Measurements from ENCODE around the gene LY6G6D. TPM values are rescaled to one million over a fixed set of nuclear protein-coding genes. Genes with fewer than 3 reads are reported as not detected.

The LY6G6D gene, protein sequence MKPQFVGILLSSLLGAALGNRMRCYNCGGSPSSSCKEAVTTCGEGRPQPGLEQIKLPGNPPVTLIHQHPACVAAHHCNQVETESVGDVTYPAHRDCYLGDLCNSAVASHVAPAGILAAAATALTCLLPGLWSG
- total RNA-seq = not detected in 2 replicates

DNA sequence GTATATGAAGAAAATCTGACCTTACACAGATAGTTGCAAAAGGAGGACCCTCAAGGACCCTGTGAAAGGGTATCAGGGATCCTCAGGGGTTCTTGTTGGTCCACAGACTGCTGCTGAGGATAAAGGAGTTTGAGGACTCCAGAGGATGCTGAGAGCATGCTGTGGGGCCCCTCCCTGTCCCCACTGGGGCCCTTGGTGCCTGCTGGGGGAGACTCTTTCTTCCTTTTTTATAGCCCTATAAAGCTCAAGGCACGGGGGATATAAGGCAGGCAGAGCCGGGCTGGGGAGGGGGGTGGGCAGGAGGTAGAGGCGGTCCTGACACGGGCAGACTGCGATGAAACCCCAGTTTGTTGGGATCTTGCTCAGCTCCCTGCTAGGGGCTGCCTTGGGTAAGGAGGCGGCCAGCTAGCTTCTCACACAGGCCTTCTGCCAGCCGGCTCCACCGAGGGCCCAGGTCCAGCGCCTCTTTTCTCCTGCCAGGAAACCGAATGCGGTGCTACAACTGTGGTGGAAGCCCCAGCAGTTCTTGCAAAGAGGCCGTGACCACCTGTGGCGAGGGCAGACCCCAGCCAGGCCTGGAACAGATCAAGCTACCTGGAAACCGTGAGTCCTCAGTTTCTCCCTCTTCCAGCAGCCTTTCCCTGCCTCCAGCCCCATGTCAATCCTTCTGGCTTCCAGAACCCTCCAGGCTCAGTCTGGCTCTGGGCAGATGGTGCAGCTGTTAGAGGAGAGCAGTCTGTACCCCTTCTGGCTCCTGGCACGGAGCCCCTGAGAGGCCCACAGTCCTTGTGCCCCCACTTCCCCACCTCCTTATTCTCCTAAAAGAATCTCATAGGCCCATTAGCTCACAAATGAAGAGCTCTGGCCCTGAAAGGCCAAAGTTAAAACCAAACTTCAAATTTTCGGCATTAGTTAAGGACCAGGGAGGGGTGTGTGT is at the start of gene LY6G6D:
Gene LY6G6D, plus strand, starts transcription at position 327 of the 937 bp plus-strand sequence. Its CDS starts 8 bp downstream, at position 335.
- ATAC-seq (ENCODE audit: low read depth) = no peak
- H3K4me3 Mint-ChIP-seq = no peak within 1 kb of the TSS
- no peak for DNase-seq
- no peaks in the 10 kb centered on the region for H3K36me3 Mint-ChIP-seq (ENCODE audit: low read depth)
- no peaks in the 10 kb centered on the region for H3K9me3 Mint-ChIP-seq
- TF ChIP-seq, protein P1, sequence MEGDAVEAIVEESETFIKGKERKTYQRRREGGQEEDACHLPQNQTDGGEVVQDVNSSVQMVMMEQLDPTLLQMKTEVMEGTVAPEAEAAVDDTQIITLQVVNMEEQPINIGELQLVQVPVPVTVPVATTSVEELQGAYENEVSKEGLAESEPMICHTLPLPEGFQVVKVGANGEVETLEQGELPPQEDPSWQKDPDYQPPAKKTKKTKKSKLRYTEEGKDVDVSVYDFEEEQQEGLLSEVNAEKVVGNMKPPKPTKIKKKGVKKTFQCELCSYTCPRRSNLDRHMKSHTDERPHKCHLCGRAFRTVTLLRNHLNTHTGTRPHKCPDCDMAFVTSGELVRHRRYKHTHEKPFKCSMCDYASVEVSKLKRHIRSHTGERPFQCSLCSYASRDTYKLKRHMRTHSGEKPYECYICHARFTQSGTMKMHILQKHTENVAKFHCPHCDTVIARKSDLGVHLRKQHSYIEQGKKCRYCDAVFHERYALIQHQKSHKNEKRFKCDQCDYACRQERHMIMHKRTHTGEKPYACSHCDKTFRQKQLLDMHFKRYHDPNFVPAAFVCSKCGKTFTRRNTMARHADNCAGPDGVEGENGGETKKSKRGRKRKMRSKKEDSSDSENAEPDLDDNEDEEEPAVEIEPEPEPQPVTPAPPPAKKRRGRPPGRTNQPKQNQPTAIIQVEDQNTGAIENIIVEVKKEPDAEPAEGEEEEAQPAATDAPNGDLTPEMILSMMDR (IDR thresholded peaks at IDR 0.05) = no peak
- H3K27me3 Mint-ChIP-seq = no peaks in the 10 kb centered on the region
- H3K27ac Mint-ChIP-seq = no peak within 1 kb of the TSS
- peaks cover 12% of the 10 kb centered on the region for H3K4me1 Mint-ChIP-seq
- ChIA-PET CTCF (no interaction called here), POLR2A (interaction anchor here (0.6 to 1.3 kb wide), 5 partner anchors 12 to 147 kb away, joined by 3 to 4 read pairs (median 4); partner anchors contain the start of gene ABHD16A)
- intact Hi-C loops (cut with micrococcal nuclease) = no loop called here

DNA sequence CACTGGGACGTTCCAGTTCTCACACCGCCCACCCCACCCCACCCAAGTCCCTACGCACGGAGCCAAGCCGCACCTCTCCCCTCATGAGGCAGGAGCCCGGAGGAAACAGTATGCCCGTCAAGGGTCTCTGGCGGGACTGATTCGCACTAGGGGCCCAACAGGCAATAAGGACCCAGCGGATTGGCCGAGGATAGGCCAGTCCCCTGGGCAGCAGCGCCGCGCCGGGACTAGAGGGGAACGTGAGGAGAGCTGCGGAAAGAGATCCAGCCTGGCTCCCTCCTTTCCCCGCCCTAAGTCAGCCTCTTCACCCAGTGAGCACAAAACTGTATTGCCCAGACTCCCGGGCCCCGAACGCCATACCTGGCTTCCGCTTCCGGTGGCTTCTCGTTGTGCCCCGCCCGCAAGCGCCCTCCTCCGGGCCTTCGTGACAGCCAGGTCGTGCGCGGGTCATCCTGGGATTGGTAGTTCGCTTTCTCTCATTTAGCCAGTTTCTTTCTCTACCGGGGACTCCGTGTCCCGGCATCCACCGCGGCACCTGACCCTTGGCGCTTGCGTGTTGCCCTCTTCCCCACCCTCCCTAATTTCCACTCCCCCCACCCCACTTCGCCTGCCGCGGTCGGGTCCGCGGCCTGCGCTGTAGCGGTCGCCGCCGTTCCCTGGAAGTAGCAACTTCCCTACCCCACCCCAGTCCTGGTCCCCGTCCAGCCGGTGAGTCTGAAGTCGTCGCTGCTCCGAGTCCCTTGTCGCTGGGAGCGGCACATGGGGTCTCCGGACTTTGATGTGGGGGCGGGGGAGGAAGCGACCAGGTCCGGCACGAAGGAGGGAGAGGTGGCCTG is 49.4 kb upstream of the LY6G6D start, which contains the start of gene CSNK2B:
Gene CSNK2B, plus strand, starts transcription at position 580 of the 836 bp plus-strand sequence. CDS start 752 bp downstream, outside the sequence.
- peak within 1 kb of the TSS; percentile 95 for H3K27ac Mint-ChIP-seq
- peak within 1 kb of the TSS; percentile 96 for H3K4me3 Mint-ChIP-seq
- POLR2A ChIA-PET = interaction anchor here (0.6 to 6.2 kb wide), 26 partner anchors 12 to 1644 kb away, joined by 3 to 188 read pairs (median 5); partner anchors contain the start of genes ABHD16A, APOM, BAG6 and DDX39B
- H3K4me1 Mint-ChIP-seq = peaks cover 61% of the 10 kb centered on the region
- CTCF ChIA-PET = interaction anchor here (1.0 kb wide), 1 partner anchor 85 kb away, joined by 3 read pairs; no protein-coding TSS in a partner anchor
- intact Hi-C loops (cut with micrococcal nuclease) = loop anchor here (1.0 to 10.0 kb wide), 13 partner anchors 13 to 509 kb away; partner anchors contain the start of genes ABHD16A, AGPAT1, ATF6B and BAG6
- no peaks in the 10 kb centered on the region for H3K9me3 Mint-ChIP-seq
- peaks cover 82% of the 10 kb centered on the region for H3K36me3 Mint-ChIP-seq (ENCODE audit: low read depth)
- DNase-seq (peak; percentile 91), ATAC-seq (ENCODE audit: low read depth) (peak; percentile 86)
- TF ChIP-seq, protein P1 (IDR thresholded peaks at IDR 0.05) = no peak
- H3K27me3 Mint-ChIP-seq = no peaks in the 10 kb centered on the region

DNA sequence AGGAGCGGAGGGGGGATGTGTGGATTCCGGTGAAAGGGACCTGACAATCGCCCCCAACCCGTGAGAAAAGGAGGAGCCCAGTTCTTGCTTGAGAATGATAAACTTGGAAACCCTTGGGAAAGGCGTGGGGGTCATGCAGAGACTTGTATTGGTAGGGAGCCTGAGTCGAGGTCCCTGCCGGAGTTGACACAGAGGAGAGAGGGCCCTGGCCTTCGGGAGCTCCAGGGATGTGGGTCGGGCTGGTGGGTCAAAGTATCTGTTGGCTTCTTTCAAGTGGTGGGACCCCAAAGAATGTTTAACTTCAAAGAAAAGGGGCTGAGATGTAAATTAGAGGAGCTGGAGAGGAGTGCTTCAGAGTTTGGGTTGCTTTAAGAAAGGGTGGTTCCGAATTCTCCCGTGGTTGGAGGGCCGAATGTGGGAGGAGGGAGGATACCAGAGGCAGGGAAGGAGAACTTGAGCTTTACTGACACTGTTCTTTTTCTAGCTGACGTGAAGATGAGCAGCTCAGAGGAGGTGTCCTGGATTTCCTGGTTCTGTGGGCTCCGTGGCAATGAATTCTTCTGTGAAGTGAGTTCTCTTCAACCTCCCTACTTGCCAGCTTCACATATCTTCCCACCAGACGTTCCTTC is 48.7 kb upstream of the LY6G6D start:
- DNase-seq (no peak), ATAC-seq (ENCODE audit: low read depth) (no peak)
- TF ChIP-seq, protein P1 (IDR thresholded peaks at IDR 0.05) = no peak
- intact Hi-C loops (cut with micrococcal nuclease) = loop anchor here (1.0 to 10.0 kb wide), 4 partner anchors 196 to 508 kb away; partner anchors contain the start of genes AGPAT1, ATF6B, EHMT2 and NEU1
- Mint-ChIP-seq H3K4me3 (peak overlapping the region; percentile 96), H3K4me1 (peaks cover 55% of the 10 kb centered on the region), H3K36me3 (ENCODE audit: low read depth) (peaks cover 89% of the 10 kb centered on the region), H3K27ac (peak overlapping the region; percentile 95), H3K9me3 (no peaks in the 10 kb centered on the region), H3K27me3 (no peaks in the 10 kb centered on the region)
- ChIA-PET POLR2A (interaction anchor here (0.5 to 6.2 kb wide), 9 partner anchors 13 to 306 kb away, joined by 3 to 188 read pairs (median 4); partner anchors contain the start of genes ABHD16A, APOM, BAG6 and DXO), CTCF (no interaction called here)

DNA sequence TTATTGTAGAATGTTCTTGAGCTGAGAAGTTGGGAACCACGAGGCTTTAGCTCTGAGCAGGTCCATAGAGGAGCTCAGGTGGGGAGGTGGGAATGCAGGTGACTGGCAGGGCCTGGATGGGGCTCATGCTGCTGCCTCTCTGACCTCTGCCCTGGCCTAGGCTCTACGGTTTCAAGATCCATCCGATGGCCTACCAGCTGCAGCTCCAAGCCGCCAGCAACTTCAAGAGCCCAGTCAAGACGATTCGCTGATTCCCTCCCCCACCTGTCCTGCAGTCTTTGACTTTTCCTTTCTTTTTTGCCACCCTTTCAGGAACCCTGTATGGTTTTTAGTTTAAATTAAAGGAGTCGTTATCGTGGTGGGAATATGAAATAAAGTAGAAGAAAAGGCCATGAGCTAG is 45.5 kb upstream of the LY6G6D start, which contains the start of gene LY6G5B:
Gene LY6G5B, plus strand, starts transcription at position 301 of the 400 bp plus-strand sequence. CDS start 975 bp downstream, outside the sequence.
- TF ChIP-seq, protein P1 (IDR thresholded peaks at IDR 0.05) = no peak
- no peak within 1 kb of the TSS for H3K4me3 Mint-ChIP-seq
- H3K36me3 Mint-ChIP-seq (ENCODE audit: low read depth) = peaks cover 85% of the 10 kb centered on the region
- intact Hi-C loops (cut with micrococcal nuclease) = loop anchor here (5.0 to 10.0 kb wide), 3 partner anchors 228 to 505 kb away; partner anchors contain the start of genes AGPAT1, ATF6B, EHMT2 and RNF5
- H3K4me1 Mint-ChIP-seq = peaks cover 29% of the 10 kb centered on the region
- DNase-seq = no peak
- ChIA-PET CTCF (no interaction called here), POLR2A (interaction anchor here (0.7 to 1.2 kb wide), 3 partner anchors 9 to 18 kb away, joined by 3 to 4 read pairs (median 4); partner anchors contain the start of gene C6orf47)
- no peaks in the 10 kb centered on the region for H3K9me3 Mint-ChIP-seq
- no peaks in the 10 kb centered on the region for H3K27me3 Mint-ChIP-seq
- no peak for ATAC-seq (ENCODE audit: low read depth)
- no peak within 1 kb of the TSS for H3K27ac Mint-ChIP-seq
